Trophoblast cell (in vitro differentiated cells and primary cell): ENCODE data around the gene NGFR.
A peak's percentile ranks its signal among the peaks of the same experiment; 100 is the strongest.

ENCODE experiments used
- DNase-seq, 2 donors: peaks; one replicate each; pipeline ENCODE4 v3.0.0-alpha.2; 2016
- H2AFZ ChIP-seq: 2 replicates; pipeline ENCODE4 v1.6.1; 2013; ENCODE audit warnings: low read length, moderate library complexity, mild to moderate bottlenecking; ENCODE audit not compliant: insufficient read depth, poor library complexity
- H2AK5ac ChIP-seq: 2 replicates; pipeline ENCODE4 v1.6.1; 2013; ENCODE audit warnings: mild to moderate bottlenecking, low read length
- H2BK120ac ChIP-seq: 2 replicates; pipeline ENCODE4 v1.6.1; 2013; ENCODE audit warnings: low read length, mild to moderate bottlenecking, moderate library complexity; ENCODE audit not compliant: insufficient read depth, poor library complexity
- H2BK12ac ChIP-seq: 2 replicates; pipeline ENCODE4 v1.6.1; 2013; ENCODE audit warnings: mild to moderate bottlenecking, low read length, moderate library complexity
- H2BK5ac ChIP-seq: 2 replicates; pipeline ENCODE4 v1.6.1; 2013; ENCODE audit warnings: low read length, low read depth, moderate library complexity, mild to moderate bottlenecking; ENCODE audit not compliant: poor library complexity
- H3K14ac ChIP-seq: 2 replicates; pipeline ENCODE4 v1.6.1; 2013; ENCODE audit warnings: mild to moderate bottlenecking, low read length
- H3K18ac ChIP-seq: 2 replicates; pipeline ENCODE4 v1.6.1; 2013; ENCODE audit warnings: mild to moderate bottlenecking, low read length
- H3K23ac ChIP-seq: 2 replicates; pipeline ENCODE4 v1.6.1; 2013; ENCODE audit warnings: low read length
- H3K27ac ChIP-seq: 2 replicates; pipeline ENCODE4 v1.5.1; 2013; ENCODE audit warnings: low read depth, mild to moderate bottlenecking, inconsistent platforms, low read length, moderate library complexity
- H3K27me3 ChIP-seq: 2 replicates; pipeline ENCODE4 v1.6.1; 2013; ENCODE audit warnings: inconsistent platforms, mild to moderate bottlenecking, low read length, moderate library complexity; ENCODE audit not compliant: insufficient read depth
- H3K36me3 ChIP-seq, 2 experiments: 1 replicate in 1 of 2; 2 replicates in 1 of 2; pipeline ENCODE4 v1.6.1; 2013; ENCODE audit warnings: low read length in 2 of 2, mild to moderate bottlenecking in 2 of 2, moderate library complexity in 1 of 2; ENCODE audit not compliant: insufficient read depth in 2 of 2, control insufficient read depth in 1 of 2
- H3K4ac ChIP-seq: 2 replicates; pipeline ENCODE4 v1.6.1; 2013; ENCODE audit warnings: low read depth, mild to moderate bottlenecking, low read length, moderate library complexity
- H3K4me1 ChIP-seq, 2 experiments: 1 replicate in 1 of 2; 2 replicates in 1 of 2; pipeline ENCODE4 v1.6.1; 2013; ENCODE audit warnings: low read length in 2 of 2, mild to moderate bottlenecking in 2 of 2, moderate library complexity in 1 of 2; ENCODE audit not compliant: insufficient read depth in 2 of 2, control insufficient read depth in 1 of 2
- H3K4me2 ChIP-seq: 2 replicates; pipeline ENCODE4 v1.6.1; 2013; ENCODE audit warnings: inconsistent platforms, mild to moderate bottlenecking, low read length, moderate library complexity
- H3K4me3 ChIP-seq: 2 replicates; pipeline ENCODE4 v1.5.1; 2013; ENCODE audit warnings: mild to moderate bottlenecking, low read depth, low read length, inconsistent platforms
- H3K79me1 ChIP-seq: one replicate; pipeline ENCODE4 v1.6.1; 2013; ENCODE audit warnings: low read length
- H3K79me2 ChIP-seq: 2 replicates; pipeline ENCODE4 v1.6.1; 2013; ENCODE audit warnings: low read length, mild to moderate bottlenecking; ENCODE audit not compliant: control insufficient read depth, insufficient read depth, poor library complexity
- H3K9ac ChIP-seq: 2 replicates; pipeline ENCODE4 v1.6.1; 2013; ENCODE audit warnings: mild to moderate bottlenecking, low read length
- H3K9me3 ChIP-seq: 2 replicates; pipeline ENCODE4 v1.6.1; 2013; ENCODE audit warnings: low read depth, mild to moderate bottlenecking, control low read depth, inconsistent platforms, low read length; ENCODE audit not compliant: insufficient read depth
- H4K12ac ChIP-seq: 2 replicates; pipeline ENCODE4 v1.6.1; 2013; ENCODE audit warnings: low read depth, mild to moderate bottlenecking, low read length, moderate library complexity
- H4K8ac ChIP-seq: 2 replicates; pipeline ENCODE4 v1.6.1; 2013; ENCODE audit warnings: low read depth, mild to moderate bottlenecking, low read length, moderate library complexity
- H4K91ac ChIP-seq: one replicate; pipeline ENCODE4 v1.6.1; 2013; ENCODE audit warnings: low read depth, mild to moderate bottlenecking, low read length, moderate library complexity
- WGBS: extraction: QIAGEN DNeasy Blood & Tissue Kit; methylation state at CpG from one replicate; pipeline ENCODE4 v1.1.7; 2013; ENCODE audit warnings: missing lambda C conversion rate; ENCODE audit not compliant: insufficient read length, insufficient coverage; ENCODE audit errors: extremely low coverage; 5-methylcytosine and 5-hydroxymethylcytosine counted together

NGFR gene

GRCh38 chr17:49511810-49512209, 16.7 kb downstream of the NGFR start:
- no CpG with 5 or more reads among the region's 16 CpGs for WGBS
- no peak overlapping the region for H3K27ac ChIP-seq
- peak; percentile 75 to 80 for DNase-seq
- no peak overlapping the region for H2BK5ac ChIP-seq
- H3K4me3 ChIP-seq = no peak overlapping the region
- H3K79me2 ChIP-seq = no peaks in the 10 kb centered on the region
- no peaks in the 10 kb centered on the region for H3K27me3 ChIP-seq
- no peak overlapping the region for H2AFZ ChIP-seq
- H3K4ac ChIP-seq = no peak overlapping the region
- no peaks in the 10 kb centered on the region for H3K36me3 ChIP-seq
- no peak overlapping the region for H4K8ac ChIP-seq
- H3K4me2 ChIP-seq = no peak overlapping the region
- H4K12ac ChIP-seq = no peak overlapping the region
- H4K91ac ChIP-seq = no peak overlapping the region
- peaks cover 46 to 49% of the 10 kb centered on the region in 2 experiments for H3K4me1 ChIP-seq
- no peak overlapping the region for H3K14ac ChIP-seq
- peaks cover 20% of the 10 kb centered on the region for H3K79me1 ChIP-seq
- no peak overlapping the region for H3K23ac ChIP-seq
- H3K18ac ChIP-seq = no peak overlapping the region
- no peak overlapping the region for H2BK120ac ChIP-seq
- no peak overlapping the region for H2BK12ac ChIP-seq
- no peak overlapping the region for H2AK5ac ChIP-seq
- no peaks in the 10 kb centered on the region for H3K9me3 ChIP-seq
- H3K9ac ChIP-seq = no peak overlapping the region

DNA sequence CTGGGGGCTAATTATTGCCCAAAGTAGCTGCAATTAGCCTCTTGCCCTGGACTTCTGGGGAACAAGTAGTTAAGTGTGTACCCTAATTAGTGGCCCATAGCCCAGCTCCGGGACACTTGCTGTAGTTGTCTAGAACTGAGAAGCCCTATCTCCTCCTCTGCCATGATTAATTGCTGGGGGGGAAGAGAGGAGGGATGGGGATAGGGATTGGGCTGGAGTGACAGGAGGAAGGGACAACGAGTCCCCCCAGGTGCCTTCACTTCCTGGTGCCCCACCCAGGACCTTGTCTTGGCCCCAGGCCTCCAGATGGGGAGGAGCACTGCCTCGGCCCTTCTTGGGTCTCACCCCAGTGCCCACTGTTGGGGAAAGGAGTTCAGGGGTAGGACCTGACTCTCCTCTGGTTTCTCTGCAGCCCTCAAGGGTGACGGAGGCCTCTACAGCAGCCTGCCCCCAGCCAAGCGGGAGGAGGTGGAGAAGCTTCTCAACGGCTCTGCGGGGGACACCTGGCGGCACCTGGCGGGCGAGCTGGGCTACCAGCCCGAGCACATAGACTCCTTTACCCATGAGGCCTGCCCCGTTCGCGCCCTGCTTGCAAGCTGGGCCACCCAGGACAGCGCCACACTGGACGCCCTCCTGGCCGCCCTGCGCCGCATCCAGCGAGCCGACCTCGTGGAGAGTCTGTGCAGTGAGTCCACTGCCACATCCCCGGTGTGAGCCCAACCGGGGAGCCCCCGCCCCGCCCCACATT, 17.4 kb downstream of the NGFR start:
- no peak overlapping the region for H2BK5ac ChIP-seq
- no peaks in the 10 kb centered on the region for H3K79me2 ChIP-seq
- H3K4me1 ChIP-seq = peaks cover 40 to 42% of the 10 kb centered on the region in 2 experiments
- no peak overlapping the region for H4K91ac ChIP-seq
- no peak overlapping the region for H3K4me2 ChIP-seq
- peaks cover 15% of the 10 kb centered on the region for H3K79me1 ChIP-seq
- no CpG with 5 or more reads among the region's 26 CpGs for WGBS
- no peak overlapping the region for H3K4me3 ChIP-seq
- no peak for DNase-seq
- no peak overlapping the region for H3K9ac ChIP-seq
- no peak overlapping the region for H2BK12ac ChIP-seq
- no peak overlapping the region for H3K4ac ChIP-seq
- no peak overlapping the region for H3K14ac ChIP-seq
- H2BK120ac ChIP-seq = no peak overlapping the region
- H4K8ac ChIP-seq = no peak overlapping the region
- H3K23ac ChIP-seq = no peak overlapping the region
- H3K18ac ChIP-seq = no peak overlapping the region
- H4K12ac ChIP-seq = no peak overlapping the region
- H2AK5ac ChIP-seq = peak overlapping the region; percentile 10
- H3K36me3 ChIP-seq = no peaks in the 10 kb centered on the region
- no peak overlapping the region for H2AFZ ChIP-seq
- no peaks in the 10 kb centered on the region for H3K9me3 ChIP-seq
- H3K27me3 ChIP-seq = no peaks in the 10 kb centered on the region
- H3K27ac ChIP-seq = no peak overlapping the region

DNA sequence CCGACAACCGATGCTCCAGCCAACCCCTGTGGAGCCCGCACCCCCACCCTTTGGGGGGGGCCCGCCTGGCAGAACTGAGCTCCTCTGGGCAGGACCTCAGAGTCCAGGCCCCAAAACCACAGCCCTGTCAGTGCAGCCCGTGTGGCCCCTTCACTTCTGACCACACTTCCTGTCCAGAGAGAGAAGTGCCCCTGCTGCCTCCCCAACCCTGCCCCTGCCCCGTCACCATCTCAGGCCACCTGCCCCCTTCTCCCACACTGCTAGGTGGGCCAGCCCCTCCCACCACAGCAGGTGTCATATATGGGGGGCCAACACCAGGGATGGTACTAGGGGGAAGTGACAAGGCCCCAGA, 17.9 kb downstream of the NGFR start:
- Histone ChIP-seq H3K9me3 (no peaks in the 10 kb centered on the region), H3K79me2 (no peaks in the 10 kb centered on the region), H3K14ac (no peak overlapping the region), H4K12ac (no peak overlapping the region), H3K79me1 (peaks cover 10% of the 10 kb centered on the region), H3K4me2 (no peak overlapping the region), H4K91ac (no peak overlapping the region), H3K36me3 (no peaks in the 10 kb centered on the region), H3K27me3 (no peaks in the 10 kb centered on the region), H3K27ac (no peak overlapping the region), H2BK120ac (no peak overlapping the region), H3K9ac (no peak overlapping the region), H3K4ac (no peak overlapping the region), H2BK12ac (no peak overlapping the region), H3K4me3 (no peak overlapping the region), H3K4me1 (peaks cover 34 to 37% of the 10 kb centered on the region in 2 experiments), H3K18ac (no peak overlapping the region), H4K8ac (no peak overlapping the region), H2BK5ac (no peak overlapping the region), H2AFZ (no peak overlapping the region), H2AK5ac (no peak overlapping the region), H3K23ac (no peak overlapping the region)
- no CpG with 5 or more reads among the region's 6 CpGs for WGBS
- DNase-seq = no peak

DNA sequence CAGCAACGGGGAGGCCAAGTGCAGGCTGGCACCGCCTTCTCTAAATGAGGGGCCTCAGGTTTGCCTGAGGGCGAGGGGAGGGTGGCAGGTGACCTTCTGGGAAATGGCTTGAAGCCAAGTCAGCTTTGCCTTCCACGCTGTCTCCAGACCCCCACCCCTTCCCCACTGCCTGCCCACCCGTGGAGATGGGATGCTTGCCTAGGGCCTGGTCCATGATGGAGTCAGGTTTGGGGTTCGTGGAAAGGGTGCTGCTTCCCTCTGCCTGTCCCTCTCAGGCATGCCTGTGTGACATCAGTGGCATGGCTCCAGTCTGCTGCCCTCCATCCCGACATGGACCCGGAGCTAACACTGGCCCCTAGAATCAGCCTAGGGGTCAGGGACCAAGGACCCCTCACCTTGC, 18.5 kb downstream of the NGFR start:
- WGBS = no CpG with 5 or more reads among the region's 8 CpGs
- no peak overlapping the region for H2BK120ac ChIP-seq

More for the DNA sequence above, 18.5 kb downstream of the NGFR start:
- no peak overlapping the region for H3K23ac ChIP-seq
- no peak overlapping the region for H4K8ac ChIP-seq
- H3K79me1 ChIP-seq = peaks cover 10% of the 10 kb centered on the region
- no peak overlapping the region for H3K4me3 ChIP-seq
- no peak overlapping the region for H2BK5ac ChIP-seq
- H3K36me3 ChIP-seq = no peaks in the 10 kb centered on the region
- H2AFZ ChIP-seq = no peak overlapping the region
- H3K27me3 ChIP-seq = no peaks in the 10 kb centered on the region
- no peak for DNase-seq
- H3K4ac ChIP-seq = no peak overlapping the region
- no peak overlapping the region for H4K91ac ChIP-seq
- no peak overlapping the region for H2BK12ac ChIP-seq
- no peak overlapping the region for H3K14ac ChIP-seq
- H3K9me3 ChIP-seq = no peaks in the 10 kb centered on the region
- no peak overlapping the region for H3K18ac ChIP-seq
- H3K4me1 ChIP-seq = peaks cover 33% of the 10 kb centered on the region in 2 experiments
- H3K79me2 ChIP-seq = no peaks in the 10 kb centered on the region
- H3K4me2 ChIP-seq = no peak overlapping the region
- no peak overlapping the region for H2AK5ac ChIP-seq
- H3K27ac ChIP-seq = no peak overlapping the region
- no peak overlapping the region for H4K12ac ChIP-seq
- no peak overlapping the region for H3K9ac ChIP-seq
